PC-3 (cell line): ENCODE data around the gene CPT2. TPM values are rescaled to one million over a fixed set of nuclear protein-coding genes. Genes with fewer than 3 reads are reported as not detected.

ENCODE experiments used
- ATAC-seq: fragments of 200-7000 bp; cut with Tn5 transposase; 2 replicates; pipeline ENCODE4 v1.9.1; 2020; ENCODE audit warnings: mild to moderate bottlenecking, moderate library complexity
- BruUV-seq: library from RNA; stranded (reverse); fragments of 400-500 nt; replicated peaks from 2 replicates; lab custom pipeline; 2021; lab: Mats Ljungman, UMichigan
- CTCF ChIA-PET: fragments of 300-600 bp; sonication (Branson Sonifier 250); formaldehyde crosslinking; loops from one replicate; lab custom pipeline; 2022; ENCODE audit warnings: antibody characterized with exemption; lab: Charles Lee
- POLR2A ChIA-PET: fragments of 300-600 bp; sonication (Branson Sonifier 250); formaldehyde crosslinking; loops from one replicate; lab custom pipeline; 2022; ENCODE audit warnings: antibody characterized with exemption; ENCODE audit not compliant: unreplicated experiment; lab: Charles Lee
- DNase-seq: peaks from one replicate; pipeline ENCODE4 v3.0.0-alpha.2; 2015
- H2AFZ ChIP-seq: fragments of 300-600 bp; sonication (generic); 2 replicates; pipeline ENCODE4 v1.6.0; 2016; ENCODE audit warnings: antibody characterized with exemption, low read length
- H3F3A ChIP-seq: fragments of 300-600 bp; sonication (generic); one replicate; pipeline ENCODE4 v1.6.0; 2017; ENCODE audit warnings: antibody characterized with exemption, low read length, control low read depth, mild to moderate bottlenecking; ENCODE audit not compliant: unreplicated experiment
- H3K27ac ChIP-seq: fragments of 300-600 bp; sonication (generic); 2 replicates; pipeline ENCODE4 v1.5.1; 2016; ENCODE audit warnings: mild to moderate bottlenecking, low read length
- H3K27me3 ChIP-seq: fragments of 300-600 bp; sonication (generic); 2 replicates; pipeline ENCODE4 v1.6.1; 2016; ENCODE audit warnings: low read length, mixed read lengths
- H3K36me3 ChIP-seq: fragments of 300-600 bp; sonication (generic); 2 replicates; pipeline ENCODE4 v1.6.1; 2016; ENCODE audit warnings: low read depth, mixed run types, low read length, mixed read lengths
- H3K4me1 ChIP-seq: fragments of 300-600 bp; sonication (generic); 2 replicates; pipeline ENCODE4 v1.5.1; 2016; ENCODE audit warnings: low read length; ENCODE audit not compliant: insufficient read depth
- H3K4me2 ChIP-seq: fragments of 300-600 bp; sonication (generic); 2 replicates; pipeline ENCODE4 v1.6.0; 2016; ENCODE audit warnings: low read length
- H3K4me3 ChIP-seq: fragments of 300-600 bp; sonication (generic); 2 replicates; pipeline ENCODE4 v1.5.1; 2016; ENCODE audit warnings: mild to moderate bottlenecking, low read length, mixed read lengths
- H3K79me2 ChIP-seq: fragments of 300-600 bp; sonication (generic); 2 replicates; pipeline ENCODE4 v1.6.1; 2017; ENCODE audit warnings: low read length, mixed read lengths
- H3K9ac ChIP-seq: fragments of 300-600 bp; sonication (generic); 2 replicates; pipeline ENCODE4 v1.6.0; 2016; ENCODE audit warnings: mild to moderate bottlenecking, low read length
- H3K9me2 ChIP-seq: fragments of 300-600 bp; sonication (generic); replicated peaks from 2 replicates; pipeline ENCODE4 v1.6.1; 2016; ENCODE audit warnings: mixed run types, low read length, mixed read lengths
- H3K9me3 ChIP-seq: fragments of 300-600 bp; sonication (generic); 2 replicates; pipeline ENCODE4 v1.6.1; 2016; ENCODE audit warnings: low read length, mixed read lengths
- H4K20me1 ChIP-seq: fragments of 300-600 bp; sonication (generic); 2 replicates; pipeline ENCODE4 v1.6.1; 2016; ENCODE audit warnings: low read length, mixed read lengths
- CTCF ChIP-seq: fragments of 300-600 bp; sonication (generic); conservative IDR thresholded peaks from 2 replicates; pipeline ENCODE4 v1.5.1; 2017; ENCODE audit warnings: antibody characterized with exemption, low read depth, mild to moderate bottlenecking, low read length
- EZH2 ChIP-seq: fragments of 300-600 bp; sonication (generic); IDR thresholded peaks from one replicate; pipeline ENCODE4 v1.6.1; 2017; ENCODE audit warnings: antibody characterized with exemption, mild to moderate bottlenecking, low read length; ENCODE audit not compliant: unreplicated experiment
- EZH2phosphoT487 ChIP-seq: fragments of 300-600 bp; sonication (generic); IDR thresholded peaks from 2 replicates; pipeline ENCODE4 v1.6.1; 2018; ENCODE audit warnings: mild to moderate bottlenecking, antibody characterized with exemption, low read length, borderline replicate concordance
- intact Hi-C: fragments of 100-400 bp; cut with micrococcal nuclease; formaldehyde crosslinking; loops from 2 replicates; pipeline ENCODE4 v1.9.0; 2023
- total RNA-seq: library from RNA; depleted of rRNA; stranded (reverse); fragments of >200 nt; gene quantifications from 2 replicates; pipeline ENCODE4 v1.2.3, GENCODE V29; 2014

Gene CPT2
- total RNA-seq, 1 experiment from 2014 or later = 27.1 TPM

- H3K4me1 ChIP-seq = peaks cover 23% of the 10 kb centered on the region
- DNase-seq (peak; percentile 91), ATAC-seq (peak; percentile 95)
- H3K9ac ChIP-seq = peak within 1 kb of the TSS; percentile 94
- peak within 1 kb of the TSS; percentile 96 for H3K4me2 ChIP-seq
- POLR2A ChIA-PET = interaction anchor here (0.6 kb wide), 2 partner anchors 25 to 507 kb away, joined by 3 to 12 read pairs; no protein-coding TSS in a partner anchor
- no peak for TF ChIP-seq EZH2
- no peak for TF ChIP-seq CTCF
- no peak for TF ChIP-seq EZH2phosphoT487
- H3K79me2 ChIP-seq = peaks cover 37% of the 10 kb centered on the region
- intact Hi-C loops = loop anchor here (1.0 kb wide), 1 partner anchor 18 kb away; the partner anchor contains the start of gene CZIB
- no peaks in the 10 kb centered on the region for H3K9me2 ChIP-seq
- peak within 1 kb of the TSS; percentile 45 for H3K27ac ChIP-seq
- H2AFZ ChIP-seq = peak within 1 kb of the TSS; percentile 86
- CTCF ChIA-PET = interaction anchor here (0.5 kb wide), 1 partner anchor 668 kb away, joined by 3 read pairs; no protein-coding TSS in a partner anchor
- H3K36me3 ChIP-seq = peaks cover 21% of the 10 kb centered on the region; the same call in 1 of the 2 replicates
- peak within 1 kb of the TSS; percentile 98 for H3K4me3 ChIP-seq
- peaks cover 7% of the 10 kb centered on the region for H3F3A ChIP-seq
- H3K9me3 ChIP-seq = no peaks in the 10 kb centered on the region
- H3K27me3 ChIP-seq = no peaks in the 10 kb centered on the region
- H4K20me1 ChIP-seq = no peaks in the 10 kb centered on the region
- TSS peak; percentile 96 for BruUV-seq
Observed at GRCh38 chr1:53238197-53239155, 41.9 kb downstream of the CPT2 start, which contains the start of gene MAGOH. MAGOH (minus strand) TSS chr1:53238518; CDS start chr1:53238448, 70 bp downstream.

- no peaks in the 10 kb centered on the region for H4K20me1 ChIP-seq
- no TSS peak for BruUV-seq
- peaks cover 18% of the 10 kb centered on the region for H3K4me1 ChIP-seq
- H3K27ac ChIP-seq = no peak overlapping the region
- peaks cover 15% of the 10 kb centered on the region for H3K79me2 ChIP-seq
- POLR2A ChIA-PET = no interaction called here
- no peak overlapping the region for H3K4me2 ChIP-seq
- H2AFZ ChIP-seq = no peak overlapping the region
- no peaks in the 10 kb centered on the region for H3K9me3 ChIP-seq
- intact Hi-C loops = no loop called here
- TF ChIP-seq EZH2 (no peak), EZH2phosphoT487 (no peak), CTCF (no peak)
- H3F3A ChIP-seq = peaks cover 7% of the 10 kb centered on the region
- no peak overlapping the region for H3K9ac ChIP-seq
- no peak for DNase-seq
- H3K27me3 ChIP-seq = no peaks in the 10 kb centered on the region
- H3K4me3 ChIP-seq = no peak overlapping the region
- no peak for ATAC-seq
- CTCF ChIA-PET = no interaction called here
- H3K36me3 ChIP-seq = peaks cover 13% of the 10 kb centered on the region
- H3K9me2 ChIP-seq = no peaks in the 10 kb centered on the region
Observed at GRCh38 chr1:53241828-53242227, 45.2 kb downstream of the CPT2 start.
